Measurements from ENCODE around the gene C17orf50.

The C17orf50 gene

GRCh38 chr17:35809855-35810461 lies 49.3 kb downstream of the C17orf50 start:
- DNase-seq (ENCODE audit: low read depth), result no peak

GRCh38 chr17:35811759-35812158 lies 51.1 kb downstream of the C17orf50 start:
- TF ChIP-seq MYC (IDR thresholded peaks at IDR 0.05; ENCODE audit: low read depth, low read length), result no peak
- peak overlapping the region; percentile 99 for H3K4me3 ChIP-seq (ENCODE audit: low read depth, low read length)
- no peak for DNase-seq (ENCODE audit: low read depth)

More at GRCh38 chr17:35809855-35810461, 49.3 kb downstream of the C17orf50 start:
- H3K4me3 ChIP-seq (ENCODE audit: low read depth, low read length), result peak overlapping the region; percentile 99
- no peak for TF ChIP-seq POLR2A (IDR thresholded peaks at IDR 0.05; ENCODE audit: extremely low read depth, insufficient read length)
- TF ChIP-seq MYC (IDR thresholded peaks at IDR 0.05; ENCODE audit: low read depth, low read length), result no peak
- TF ChIP-seq, protein P1, sequence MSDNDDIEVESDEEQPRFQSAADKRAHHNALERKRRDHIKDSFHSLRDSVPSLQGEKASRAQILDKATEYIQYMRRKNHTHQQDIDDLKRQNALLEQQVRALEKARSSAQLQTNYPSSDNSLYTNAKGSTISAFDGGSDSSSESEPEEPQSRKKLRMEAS (IDR thresholded peaks at IDR 0.05; ENCODE audit: low read depth, low read length), result no peak
- TF ChIP-seq, protein P2, sequence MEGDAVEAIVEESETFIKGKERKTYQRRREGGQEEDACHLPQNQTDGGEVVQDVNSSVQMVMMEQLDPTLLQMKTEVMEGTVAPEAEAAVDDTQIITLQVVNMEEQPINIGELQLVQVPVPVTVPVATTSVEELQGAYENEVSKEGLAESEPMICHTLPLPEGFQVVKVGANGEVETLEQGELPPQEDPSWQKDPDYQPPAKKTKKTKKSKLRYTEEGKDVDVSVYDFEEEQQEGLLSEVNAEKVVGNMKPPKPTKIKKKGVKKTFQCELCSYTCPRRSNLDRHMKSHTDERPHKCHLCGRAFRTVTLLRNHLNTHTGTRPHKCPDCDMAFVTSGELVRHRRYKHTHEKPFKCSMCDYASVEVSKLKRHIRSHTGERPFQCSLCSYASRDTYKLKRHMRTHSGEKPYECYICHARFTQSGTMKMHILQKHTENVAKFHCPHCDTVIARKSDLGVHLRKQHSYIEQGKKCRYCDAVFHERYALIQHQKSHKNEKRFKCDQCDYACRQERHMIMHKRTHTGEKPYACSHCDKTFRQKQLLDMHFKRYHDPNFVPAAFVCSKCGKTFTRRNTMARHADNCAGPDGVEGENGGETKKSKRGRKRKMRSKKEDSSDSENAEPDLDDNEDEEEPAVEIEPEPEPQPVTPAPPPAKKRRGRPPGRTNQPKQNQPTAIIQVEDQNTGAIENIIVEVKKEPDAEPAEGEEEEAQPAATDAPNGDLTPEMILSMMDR (IDR thresholded peaks at IDR 0.05; ENCODE audit: low read depth, low read length), result no peak

- TF ChIP-seq MYC (IDR thresholded peaks at IDR 0.05; ENCODE audit: low read depth, low read length), result no peak
- TF ChIP-seq, protein P2 (IDR thresholded peaks at IDR 0.05; ENCODE audit: low read depth, low read length), result no peak
- H3K4me3 ChIP-seq (ENCODE audit: low read depth, low read length), result no peak overlapping the region
- DNase-seq (ENCODE audit: low read depth), result no peak
Observed at GRCh38 chr17:35812456-35812855, 51.8 kb downstream of the C17orf50 start.

Data from NB4 (cell line).